ENCODE data around the gene SLC52A3.
A peak's percentile ranks its signal among the peaks of the same experiment; 100 is the strongest.

Gene SLC52A3

GRCh38 chr20:760751-761417 lies 7.4 kb downstream of the SLC52A3 start:
- TF ChIP-seq L3MBTL2 (conservative IDR thresholded peaks at IDR 0.05) (peak; percentile 39; the same call in 1 of the 2 replicates), FOXK2 (IDR thresholded peaks at IDR 0.05) (no peak), TARDBP (IDR thresholded peaks at IDR 0.05) (no peak), BHLHE40 (IDR thresholded peaks at IDR 0.05; ENCODE audit: borderline replicate concordance) (no peak), CTBP1 (IDR thresholded peaks at IDR 0.05; ENCODE audit: borderline replicate concordance) (no peak), ARNT (IDR thresholded peaks at IDR 0.05) (no peak), FOXA1 (IDR thresholded peaks at IDR 0.05) (no peak), SP1 (IDR thresholded peaks at IDR 0.05) (no peak)
- DNase-seq (ENCODE audit: extremely low spot score) = peak; percentile 90
- CTCF ChIA-PET = interaction anchor here (0.6 to 1.4 kb wide), 6 partner anchors 8 to 202 kb away, joined by 3 to 5 read pairs (median 3); no protein-coding TSS in a partner anchor
- POLR2A ChIA-PET = no interaction called here

GRCh38 chr20:757506-757905 lies 10.8 kb downstream of the SLC52A3 start:
- TF ChIP-seq FOXM1 (IDR thresholded peaks at IDR 0.05; ENCODE audit: borderline replicate concordance) (no peak), SP1 (IDR thresholded peaks at IDR 0.05) (no peak), ARNT (IDR thresholded peaks at IDR 0.05) (no peak), SUZ12 (IDR thresholded peaks at IDR 0.05) (no peak), NFRKB (IDR thresholded peaks at IDR 0.05) (no peak), CTBP1 (IDR thresholded peaks at IDR 0.05; ENCODE audit: borderline replicate concordance) (no peak)
- ChIA-PET CTCF (no interaction called here), POLR2A (no interaction called here)
- no peak for DNase-seq (ENCODE audit: extremely low spot score)

- TF ChIP-seq HDGF (IDR thresholded peaks at IDR 0.05; ENCODE audit: borderline replicate concordance) = no peak
- TF ChIP-seq L3MBTL2 (conservative IDR thresholded peaks at IDR 0.05) = no peak
- no peak for TF ChIP-seq NFRKB (IDR thresholded peaks at IDR 0.05)
- TF ChIP-seq LEF1 (IDR thresholded peaks at IDR 0.05; ENCODE audit: borderline replicate concordance) = no peak
- TF ChIP-seq FOXA1 (IDR thresholded peaks at IDR 0.05) = no peak
- TF ChIP-seq BHLHE40 (IDR thresholded peaks at IDR 0.05; ENCODE audit: borderline replicate concordance) = no peak
- TF ChIP-seq ZNF384 (IDR thresholded peaks at IDR 0.05) = no peak
- no peak for TF ChIP-seq TARDBP (IDR thresholded peaks at IDR 0.05)
- TF ChIP-seq PKNOX1 (IDR thresholded peaks at IDR 0.05) = no peak
- DNase-seq (ENCODE audit: extremely low spot score) = no peak
- POLR2A ChIA-PET = no interaction called here
- CTCF ChIA-PET = interaction anchor here (0.9 to 1.1 kb wide), 2 partner anchors 16 to 89 kb away, joined by 3 read pairs; no protein-coding TSS in a partner anchor
Measured at GRCh38 chr20:755941-756340, 12.4 kb downstream of the SLC52A3 start.

- no peak for TF ChIP-seq CTBP1 (IDR thresholded peaks at IDR 0.05; ENCODE audit: borderline replicate concordance)
- TF ChIP-seq SP1 (IDR thresholded peaks at IDR 0.05) = no peak
- TF ChIP-seq FOXM1 (IDR thresholded peaks at IDR 0.05; ENCODE audit: borderline replicate concordance) = no peak
- no peak for TF ChIP-seq L3MBTL2 (conservative IDR thresholded peaks at IDR 0.05)
- no peak for TF ChIP-seq FOXA1 (IDR thresholded peaks at IDR 0.05)
- TF ChIP-seq SUZ12 (IDR thresholded peaks at IDR 0.05) = no peak
- TF ChIP-seq BHLHE40 (IDR thresholded peaks at IDR 0.05; ENCODE audit: borderline replicate concordance) = no peak
- no peak for TF ChIP-seq TARDBP (IDR thresholded peaks at IDR 0.05)
- TF ChIP-seq ZNF384 (IDR thresholded peaks at IDR 0.05) = no peak
- no peak for TF ChIP-seq FOXK2 (IDR thresholded peaks at IDR 0.05)
- no peak for TF ChIP-seq ELF4 (IDR thresholded peaks at IDR 0.05)
- no peak for TF ChIP-seq HDGF (IDR thresholded peaks at IDR 0.05; ENCODE audit: borderline replicate concordance)
- TF ChIP-seq LEF1 (IDR thresholded peaks at IDR 0.05; ENCODE audit: borderline replicate concordance) = no peak
- TF ChIP-seq ARNT (IDR thresholded peaks at IDR 0.05) = no peak
- DNase-seq (ENCODE audit: extremely low spot score) = no peak
- CTCF ChIA-PET = no interaction called here
- POLR2A ChIA-PET = no interaction called here
Measured at GRCh38 chr20:754904-755303, 13.4 kb downstream of the SLC52A3 start.

- no peak for DNase-seq (ENCODE audit: extremely low spot score)
- ChIA-PET CTCF (no interaction called here), POLR2A (no interaction called here)
- TF ChIP-seq CTBP1 (IDR thresholded peaks at IDR 0.05; ENCODE audit: borderline replicate concordance) (no peak), FOXK2 (IDR thresholded peaks at IDR 0.05) (no peak), TARDBP (IDR thresholded peaks at IDR 0.05) (no peak), FOXA1 (IDR thresholded peaks at IDR 0.05) (no peak)
Measured at GRCh38 chr20:753897-754635, 14.2 kb downstream of the SLC52A3 start.

GRCh38 chr20:753136-753535 lies 15.2 kb downstream of the SLC52A3 start:
- TF ChIP-seq LEF1 (IDR thresholded peaks at IDR 0.05; ENCODE audit: borderline replicate concordance) (no peak), CTBP1 (IDR thresholded peaks at IDR 0.05; ENCODE audit: borderline replicate concordance) (no peak), ARNT (IDR thresholded peaks at IDR 0.05) (no peak), HDGF (IDR thresholded peaks at IDR 0.05; ENCODE audit: borderline replicate concordance) (no peak), FOXA1 (IDR thresholded peaks at IDR 0.05) (no peak), ELF4 (IDR thresholded peaks at IDR 0.05) (no peak), BHLHE40 (IDR thresholded peaks at IDR 0.05; ENCODE audit: borderline replicate concordance) (no peak), FOXK2 (IDR thresholded peaks at IDR 0.05) (no peak), SP1 (IDR thresholded peaks at IDR 0.05) (no peak), ZNF384 (IDR thresholded peaks at IDR 0.05) (no peak), L3MBTL2 (conservative IDR thresholded peaks at IDR 0.05) (no peak), PKNOX1 (IDR thresholded peaks at IDR 0.05) (no peak), SUZ12 (IDR thresholded peaks at IDR 0.05) (no peak), TARDBP (IDR thresholded peaks at IDR 0.05) (no peak), NFRKB (IDR thresholded peaks at IDR 0.05) (no peak), FOXM1 (IDR thresholded peaks at IDR 0.05; ENCODE audit: borderline replicate concordance) (no peak)
- no peak for DNase-seq (ENCODE audit: extremely low spot score)
- ChIA-PET POLR2A (interaction anchor here (0.6 kb wide), 1 partner anchor 40 kb away, joined by 3 read pairs; no protein-coding TSS in a partner anchor), CTCF (no interaction called here)
